ENCODE results near the gene RIMBP2. TPM values are rescaled to one million over a fixed set of nuclear protein-coding genes. Genes with fewer than 3 reads are reported as not detected.

RIMBP2 gene
- total RNA-seq, 1 donor from 2014 or later = not detected

DNA sequence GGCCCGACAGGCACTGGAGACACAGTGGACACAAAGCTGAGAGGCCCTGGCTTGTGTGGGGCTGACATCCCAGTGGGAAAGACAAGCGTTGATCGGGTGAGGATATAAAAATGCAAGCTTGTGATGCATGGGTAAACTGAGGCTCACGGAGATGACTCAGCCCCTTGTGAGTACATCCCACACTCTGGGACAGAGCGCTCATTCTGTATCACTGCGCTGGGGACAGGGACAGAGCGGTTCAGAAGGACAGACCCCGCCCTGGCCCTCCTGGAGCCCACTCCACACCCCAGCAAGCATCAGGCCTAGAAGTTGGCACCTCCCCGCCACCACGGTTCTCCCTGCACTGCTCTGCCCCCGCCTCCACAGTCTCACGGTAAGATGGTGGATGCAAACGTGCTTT lies 222.1 kb downstream of the RIMBP2 start:
- Histone ChIP-seq H3K9me3 (replicated peaks) (peaks cover 3% of the 10 kb centered on the region), H3K4me1 (peaks cover 6% of the 10 kb centered on the region), H3K36me3 (no peaks in the 10 kb centered on the region), H3K27me3 (ENCODE audit: low read depth) (peaks cover 3% of the 10 kb centered on the region), H3K4me3 (no peak overlapping the region), H3K27ac (replicated peaks) (no peak overlapping the region)
- intact Hi-C loops (cut with micrococcal nuclease) = no loop called here
- TF ChIP-seq, protein P1, sequence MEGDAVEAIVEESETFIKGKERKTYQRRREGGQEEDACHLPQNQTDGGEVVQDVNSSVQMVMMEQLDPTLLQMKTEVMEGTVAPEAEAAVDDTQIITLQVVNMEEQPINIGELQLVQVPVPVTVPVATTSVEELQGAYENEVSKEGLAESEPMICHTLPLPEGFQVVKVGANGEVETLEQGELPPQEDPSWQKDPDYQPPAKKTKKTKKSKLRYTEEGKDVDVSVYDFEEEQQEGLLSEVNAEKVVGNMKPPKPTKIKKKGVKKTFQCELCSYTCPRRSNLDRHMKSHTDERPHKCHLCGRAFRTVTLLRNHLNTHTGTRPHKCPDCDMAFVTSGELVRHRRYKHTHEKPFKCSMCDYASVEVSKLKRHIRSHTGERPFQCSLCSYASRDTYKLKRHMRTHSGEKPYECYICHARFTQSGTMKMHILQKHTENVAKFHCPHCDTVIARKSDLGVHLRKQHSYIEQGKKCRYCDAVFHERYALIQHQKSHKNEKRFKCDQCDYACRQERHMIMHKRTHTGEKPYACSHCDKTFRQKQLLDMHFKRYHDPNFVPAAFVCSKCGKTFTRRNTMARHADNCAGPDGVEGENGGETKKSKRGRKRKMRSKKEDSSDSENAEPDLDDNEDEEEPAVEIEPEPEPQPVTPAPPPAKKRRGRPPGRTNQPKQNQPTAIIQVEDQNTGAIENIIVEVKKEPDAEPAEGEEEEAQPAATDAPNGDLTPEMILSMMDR (IDR thresholded peaks at IDR 0.05; ENCODE audit: borderline replicate concordance) = no peak
- no peak for DNase-seq

DNA sequence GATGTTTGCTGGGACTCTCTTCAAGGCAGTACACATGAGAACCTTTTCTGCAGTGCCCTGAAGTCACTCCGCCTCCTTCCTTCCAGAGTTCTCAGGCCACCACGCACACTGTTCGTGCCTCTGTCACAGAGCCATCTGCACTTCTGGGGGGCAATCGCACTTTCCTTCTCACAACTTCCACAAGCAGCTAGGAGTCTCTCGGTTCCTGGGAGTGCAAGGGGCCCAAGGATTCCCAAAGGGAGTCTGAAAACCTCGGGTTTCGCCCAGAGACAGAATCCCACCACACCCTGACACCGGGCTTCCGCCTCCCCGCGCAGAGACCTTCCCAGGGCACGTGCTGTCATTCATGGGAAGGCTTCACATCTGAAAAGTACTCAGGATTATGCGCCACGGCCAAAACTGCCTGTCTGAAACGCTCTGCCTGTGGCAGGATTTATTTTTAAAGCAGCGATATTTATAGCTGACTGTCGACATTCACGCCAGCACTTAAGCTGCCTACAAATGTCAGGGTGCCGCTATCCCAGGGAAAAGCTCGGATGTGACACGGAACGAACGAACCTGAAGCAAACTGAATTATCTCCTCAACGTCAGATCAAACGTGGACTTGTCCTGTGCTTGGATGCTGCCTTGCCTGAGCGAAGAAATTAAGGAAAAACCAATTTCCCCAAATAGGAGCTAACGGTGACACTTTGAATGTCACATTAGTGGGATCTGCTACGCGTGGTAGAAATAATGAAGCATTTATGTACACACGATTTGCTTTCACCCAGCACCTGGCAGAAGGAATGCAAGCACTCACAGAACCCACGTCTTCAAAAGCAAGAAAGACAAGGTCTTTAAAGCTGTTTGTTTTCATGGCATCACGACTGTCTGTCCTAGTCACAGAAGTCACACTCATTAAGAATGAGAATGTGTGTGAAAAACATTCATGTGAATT lies 224.4 kb downstream of the RIMBP2 start:
- peaks cover 6% of the 10 kb centered on the region for H3K4me1 ChIP-seq
- no peak for DNase-seq
- H3K27me3 ChIP-seq (ENCODE audit: low read depth) = peaks cover 24% of the 10 kb centered on the region
- H3K27ac ChIP-seq (replicated peaks) = peak overlapping the region; percentile 55
- peaks cover 3% of the 10 kb centered on the region for H3K9me3 ChIP-seq (replicated peaks)
- TF ChIP-seq, protein P1 (IDR thresholded peaks at IDR 0.05; ENCODE audit: borderline replicate concordance) = no peak
- intact Hi-C loops (cut with micrococcal nuclease) = no loop called here
- H3K36me3 ChIP-seq = no peaks in the 10 kb centered on the region
- peak overlapping the region; percentile 48 for H3K4me3 ChIP-seq

DNA sequence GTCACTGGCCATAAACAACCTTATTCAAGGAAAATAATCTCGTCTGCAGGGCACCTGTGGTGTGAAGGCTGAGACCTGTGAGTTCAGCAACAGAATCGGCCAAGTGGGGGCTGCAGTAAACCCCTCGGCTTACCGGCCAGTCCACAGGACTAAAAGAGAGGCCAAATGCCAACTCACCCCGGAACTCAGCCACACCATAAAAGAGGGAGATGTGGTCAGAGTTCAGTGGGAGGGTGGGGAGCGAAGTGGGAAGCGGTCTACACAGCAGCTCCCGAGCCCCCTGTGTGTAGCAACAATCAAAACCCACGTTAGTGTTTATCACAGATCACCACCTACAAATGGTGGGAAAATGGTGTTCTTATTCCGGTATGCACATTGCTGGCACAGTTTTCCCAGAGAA lies 225.4 kb downstream of the RIMBP2 start:
- Histone ChIP-seq H3K27me3 (ENCODE audit: low read depth) (peaks cover 33% of the 10 kb centered on the region), H3K36me3 (no peaks in the 10 kb centered on the region), H3K9me3 (replicated peaks) (peaks cover 3% of the 10 kb centered on the region), H3K4me1 (peaks cover 6% of the 10 kb centered on the region), H3K27ac (replicated peaks) (no peak overlapping the region), H3K4me3 (no peak overlapping the region)
- DNase-seq = no peak
- TF ChIP-seq, protein P1 (IDR thresholded peaks at IDR 0.05; ENCODE audit: borderline replicate concordance) = no peak
- intact Hi-C loops (cut with micrococcal nuclease) = no loop called here

DNA sequence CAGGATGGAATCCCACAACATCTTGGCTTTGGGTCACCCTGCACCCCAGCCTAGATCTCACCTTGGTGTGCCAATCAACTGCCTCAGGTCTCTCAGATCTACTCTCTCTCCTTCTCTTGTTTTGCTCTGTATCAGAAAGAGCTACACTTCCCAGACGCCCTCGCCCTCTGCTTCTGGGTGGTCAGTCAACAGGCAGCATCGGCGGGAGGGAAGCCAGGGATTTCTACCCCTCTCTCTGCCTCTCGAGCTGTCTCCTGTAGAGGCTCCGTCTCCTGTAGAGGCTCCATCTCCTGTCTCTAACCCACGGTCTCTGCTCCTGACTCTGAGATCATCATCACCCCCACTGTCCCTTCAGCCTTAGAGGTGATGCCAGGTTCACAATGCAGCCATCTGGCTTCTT lies 226.8 kb downstream of the RIMBP2 start:
- Histone ChIP-seq H3K9me3 (replicated peaks) (peaks cover 3% of the 10 kb centered on the region), H3K36me3 (no peaks in the 10 kb centered on the region), H3K27me3 (ENCODE audit: low read depth) (peaks cover 44% of the 10 kb centered on the region), H3K27ac (replicated peaks) (no peak overlapping the region), H3K4me1 (peaks cover 6% of the 10 kb centered on the region), H3K4me3 (no peak overlapping the region)
- intact Hi-C loops (cut with micrococcal nuclease) = no loop called here
- DNase-seq = no peak
- TF ChIP-seq, protein P1 (IDR thresholded peaks at IDR 0.05; ENCODE audit: borderline replicate concordance) = no peak

DNA sequence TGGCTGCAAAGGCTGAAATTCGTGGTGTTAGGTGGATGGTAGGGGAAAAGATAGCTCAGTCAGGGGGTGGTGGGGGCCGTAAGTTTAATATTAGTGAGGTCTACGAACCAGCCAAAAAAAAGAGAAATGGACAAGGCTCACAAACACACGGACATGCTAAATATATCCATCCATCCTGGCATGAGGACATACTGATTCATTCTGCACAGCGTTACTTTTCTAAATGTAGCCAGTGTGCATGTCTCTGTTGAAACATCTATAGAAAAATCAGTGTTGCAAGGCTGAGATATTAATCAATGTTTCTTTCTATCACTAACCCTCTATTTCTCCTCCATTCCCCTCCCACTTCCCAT lies 227.8 kb downstream of the RIMBP2 start:
- Histone ChIP-seq H3K9me3 (replicated peaks) (peaks cover 3% of the 10 kb centered on the region), H3K27me3 (ENCODE audit: low read depth) (peaks cover 50% of the 10 kb centered on the region), H3K4me1 (peaks cover 6% of the 10 kb centered on the region), H3K4me3 (no peak overlapping the region), H3K36me3 (no peaks in the 10 kb centered on the region), H3K27ac (replicated peaks) (no peak overlapping the region)
- TF ChIP-seq, protein P1 (IDR thresholded peaks at IDR 0.05; ENCODE audit: borderline replicate concordance) = no peak
- no peak for DNase-seq
- intact Hi-C loops (cut with micrococcal nuclease) = no loop called here

All from left ventricle myocardium inferior (tissue), 1 donor.